ENCODE data around the gene KIF2B. TPM values are rescaled to one million over a fixed set of nuclear protein-coding genes. Genes with fewer than 3 reads are reported as not detected.

Gene KIF2B, protein sequence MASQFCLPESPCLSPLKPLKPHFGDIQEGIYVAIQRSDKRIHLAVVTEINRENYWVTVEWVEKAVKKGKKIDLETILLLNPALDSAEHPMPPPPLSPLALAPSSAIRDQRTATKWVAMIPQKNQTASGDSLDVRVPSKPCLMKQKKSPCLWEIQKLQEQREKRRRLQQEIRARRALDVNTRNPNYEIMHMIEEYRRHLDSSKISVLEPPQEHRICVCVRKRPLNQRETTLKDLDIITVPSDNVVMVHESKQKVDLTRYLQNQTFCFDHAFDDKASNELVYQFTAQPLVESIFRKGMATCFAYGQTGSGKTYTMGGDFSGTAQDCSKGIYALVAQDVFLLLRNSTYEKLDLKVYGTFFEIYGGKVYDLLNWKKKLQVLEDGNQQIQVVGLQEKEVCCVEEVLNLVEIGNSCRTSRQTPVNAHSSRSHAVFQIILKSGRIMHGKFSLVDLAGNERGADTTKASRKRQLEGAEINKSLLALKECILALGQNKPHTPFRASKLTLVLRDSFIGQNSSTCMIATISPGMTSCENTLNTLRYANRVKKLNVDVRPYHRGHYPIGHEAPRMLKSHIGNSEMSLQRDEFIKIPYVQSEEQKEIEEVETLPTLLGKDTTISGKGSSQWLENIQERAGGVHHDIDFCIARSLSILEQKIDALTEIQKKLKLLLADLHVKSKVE
- total RNA-seq (not detected), polyA plus RNA-seq (not detected)

DNA sequence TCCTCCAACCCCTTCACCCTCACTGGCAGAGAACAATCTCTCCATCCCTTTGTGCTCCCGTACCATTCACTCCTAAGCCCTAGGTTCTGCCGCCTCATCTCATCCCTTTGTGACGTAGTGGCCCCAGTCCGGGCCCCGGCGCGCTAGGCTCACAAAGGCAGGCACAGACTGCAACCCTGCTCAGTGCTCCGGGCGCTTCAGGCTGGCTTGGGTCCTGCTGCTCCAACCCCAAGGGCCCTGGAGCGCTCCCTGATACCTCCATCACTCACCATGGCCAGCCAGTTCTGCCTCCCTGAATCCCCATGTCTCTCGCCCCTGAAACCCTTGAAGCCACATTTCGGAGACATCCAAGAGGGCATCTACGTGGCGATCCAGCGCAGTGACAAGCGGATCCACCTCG lies at the start of gene KIF2B:
Gene KIF2B, plus strand, starts transcription at position 164 of the 400 bp plus-strand sequence. Its CDS starts 107 bp downstream, at position 271.
- no peaks in the 10 kb centered on the region for H3K36me3 ChIP-seq (ENCODE audit: control insufficient read depth, insufficient read depth, low read length)
- no peaks in the 10 kb centered on the region for H3K27me3 ChIP-seq (ENCODE audit: control insufficient read depth, insufficient read depth, low read length)
- Mint-ChIP-seq H3K27me3 (no peaks in the 10 kb centered on the region), H3K4me3 (no peak within 1 kb of the TSS), H3K4me1 (no peaks in the 10 kb centered on the region), H3K9me3 (peaks cover 0 to 13% (median 4%) of the 10 kb centered on the region in 7 donors), H3K27ac (no peak within 1 kb of the TSS), H3K36me3 (no peaks in the 10 kb centered on the region)
- DNase-seq (no peak), ATAC-seq (ENCODE audit: low read depth in 2 of 2) (no peak)
- no peak within 1 kb of the TSS for H3K27ac ChIP-seq (ENCODE audit: insufficient read depth, low read length, poor library complexity, severe bottlenecking)
- H3K4me1 ChIP-seq (ENCODE audit: control insufficient read depth, insufficient read depth, low read length, poor library complexity, severe bottlenecking): no peaks in the 10 kb centered on the region
- H3K9me3 ChIP-seq (ENCODE audit: control insufficient read depth in 2 of 2, low read length in 2 of 2): peaks cover 0 to 7% of the 10 kb centered on the region in 2 experiments
- no peak within 1 kb of the TSS for H3K4me3 ChIP-seq (ENCODE audit: low read depth, low read length)

DNA sequence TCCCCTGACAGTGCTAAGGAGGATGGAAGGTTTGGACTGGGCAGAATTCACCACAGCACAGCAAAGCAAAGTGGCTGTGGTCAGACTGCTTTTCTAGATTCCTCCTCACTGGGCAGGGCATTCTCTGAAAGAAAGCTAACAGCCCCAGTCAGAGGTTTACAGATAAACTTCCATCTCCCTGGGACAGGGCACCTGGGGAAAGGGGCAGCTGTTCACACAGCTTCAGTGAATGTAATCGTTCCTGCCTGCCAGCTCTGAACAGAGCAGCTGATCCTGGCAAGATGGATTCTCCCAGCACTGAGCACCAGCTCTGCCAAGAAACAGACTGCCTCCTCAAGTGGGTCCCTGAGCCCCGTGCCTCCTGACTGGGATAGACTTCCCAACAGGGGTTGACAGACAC lies 42.4 kb upstream of the KIF2B start:
- H3K9me3 ChIP-seq (ENCODE audit: control insufficient read depth in 2 of 2, low read length in 2 of 2): no peaks in the 10 kb centered on the region
- Mint-ChIP-seq H3K9me3 (peaks cover 0 to 16% (median 7%) of the 10 kb centered on the region in 7 donors), H3K4me1 (no peaks in the 10 kb centered on the region), H3K27ac (no peak overlapping the region), H3K36me3 (no peaks in the 10 kb centered on the region), H3K4me3 (no peak overlapping the region), H3K27me3 (no peaks in the 10 kb centered on the region)
- H3K36me3 ChIP-seq (ENCODE audit: control insufficient read depth, insufficient read depth, low read length): no peaks in the 10 kb centered on the region
- H3K27me3 ChIP-seq (ENCODE audit: control insufficient read depth, insufficient read depth, low read length): no peaks in the 10 kb centered on the region
- no peak for ATAC-seq (ENCODE audit: low read depth in 2 of 2)
- H3K4me3 ChIP-seq (ENCODE audit: low read depth, low read length): no peak overlapping the region
- no peak for DNase-seq
- H3K27ac ChIP-seq (ENCODE audit: insufficient read depth, low read length, poor library complexity, severe bottlenecking): no peak overlapping the region
- no peaks in the 10 kb centered on the region for H3K4me1 ChIP-seq (ENCODE audit: control insufficient read depth, insufficient read depth, low read length, poor library complexity, severe bottlenecking)

DNA sequence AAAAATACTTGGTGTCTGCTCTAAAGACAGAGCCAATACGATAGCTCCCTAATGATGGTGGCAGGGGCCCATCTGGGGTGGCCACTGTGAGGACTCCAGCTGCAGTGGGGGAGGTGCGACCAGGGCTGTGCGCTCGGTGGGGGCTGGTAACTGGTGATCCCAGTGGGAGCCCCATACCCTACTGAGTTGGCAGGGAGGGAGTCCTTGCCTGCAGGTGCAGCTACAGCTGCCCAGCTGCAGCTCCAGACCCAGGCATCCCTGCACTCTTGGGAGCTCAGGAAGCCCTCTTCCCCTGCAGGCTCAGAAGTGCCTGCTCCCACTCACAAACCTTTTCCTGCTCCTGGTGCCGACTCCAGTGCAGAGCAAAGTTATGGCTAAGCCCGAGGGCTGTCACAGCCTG lies 31.2 kb upstream of the KIF2B start:
- no peaks in the 10 kb centered on the region for H3K36me3 Mint-ChIP-seq
- H3K27ac Mint-ChIP-seq: no peak overlapping the region
- DNase-seq (no peak), ATAC-seq (ENCODE audit: low read depth in 2 of 2) (no peak)
- Histone ChIP-seq H3K4me3 (ENCODE audit: low read depth, low read length) (no peak overlapping the region), H3K9me3 (ENCODE audit: control insufficient read depth in 2 of 2, low read length in 2 of 2) (no peaks in the 10 kb centered on the region), H3K4me1 (ENCODE audit: control insufficient read depth, insufficient read depth, low read length, poor library complexity, severe bottlenecking) (no peaks in the 10 kb centered on the region), H3K36me3 (ENCODE audit: control insufficient read depth, insufficient read depth, low read length) (no peaks in the 10 kb centered on the region), H3K27me3 (ENCODE audit: control insufficient read depth, insufficient read depth, low read length) (no peaks in the 10 kb centered on the region), H3K27ac (ENCODE audit: insufficient read depth, low read length, poor library complexity, severe bottlenecking) (no peak overlapping the region)
- H3K27me3 Mint-ChIP-seq: no peaks in the 10 kb centered on the region
- no peaks in the 10 kb centered on the region for H3K4me1 Mint-ChIP-seq
- H3K4me3 Mint-ChIP-seq: no peak overlapping the region
- H3K9me3 Mint-ChIP-seq: peaks cover 0 to 7% (median 0%) of the 10 kb centered on the region in 7 donors

DNA sequence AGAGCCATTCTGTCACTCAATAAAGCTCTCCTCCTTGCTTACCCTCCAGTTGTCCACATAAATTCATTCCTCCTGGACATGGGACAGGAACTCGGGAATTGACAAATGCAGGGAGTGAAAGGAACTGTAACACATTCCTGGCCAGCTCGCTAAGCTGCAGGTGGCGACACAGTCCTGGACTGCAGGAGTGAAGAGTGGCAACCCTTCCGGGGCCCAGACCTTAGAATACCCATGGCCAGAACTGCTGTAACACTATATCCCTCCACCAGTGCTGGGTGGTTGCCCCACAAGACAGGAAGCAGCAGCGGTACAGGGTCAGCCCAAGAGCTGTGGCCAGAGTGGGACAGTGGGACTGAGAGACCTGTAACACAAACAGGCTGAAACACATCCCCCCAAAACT lies 30.3 kb upstream of the KIF2B start:
- H3K36me3 ChIP-seq (ENCODE audit: control insufficient read depth, insufficient read depth, low read length): no peaks in the 10 kb centered on the region
- no peak overlapping the region for H3K27ac ChIP-seq (ENCODE audit: insufficient read depth, low read length, poor library complexity, severe bottlenecking)
- H3K4me3 ChIP-seq (ENCODE audit: low read depth, low read length): no peak overlapping the region
- ATAC-seq (ENCODE audit: low read depth in 2 of 2) (no peak), DNase-seq (no peak)
- H3K4me1 ChIP-seq (ENCODE audit: control insufficient read depth, insufficient read depth, low read length, poor library complexity, severe bottlenecking): no peaks in the 10 kb centered on the region
- H3K9me3 ChIP-seq (ENCODE audit: control insufficient read depth in 2 of 2, low read length in 2 of 2): no peaks in the 10 kb centered on the region
- no peaks in the 10 kb centered on the region for H3K27me3 ChIP-seq (ENCODE audit: control insufficient read depth, insufficient read depth, low read length)
- H3K27ac Mint-ChIP-seq: no peak overlapping the region
- no peaks in the 10 kb centered on the region for H3K36me3 Mint-ChIP-seq
- peaks cover 0 to 7% (median 1%) of the 10 kb centered on the region in 7 donors for H3K9me3 Mint-ChIP-seq
- no peaks in the 10 kb centered on the region for H3K4me1 Mint-ChIP-seq
- H3K27me3 Mint-ChIP-seq: no peaks in the 10 kb centered on the region
- no peak overlapping the region for H3K4me3 Mint-ChIP-seq

DNA sequence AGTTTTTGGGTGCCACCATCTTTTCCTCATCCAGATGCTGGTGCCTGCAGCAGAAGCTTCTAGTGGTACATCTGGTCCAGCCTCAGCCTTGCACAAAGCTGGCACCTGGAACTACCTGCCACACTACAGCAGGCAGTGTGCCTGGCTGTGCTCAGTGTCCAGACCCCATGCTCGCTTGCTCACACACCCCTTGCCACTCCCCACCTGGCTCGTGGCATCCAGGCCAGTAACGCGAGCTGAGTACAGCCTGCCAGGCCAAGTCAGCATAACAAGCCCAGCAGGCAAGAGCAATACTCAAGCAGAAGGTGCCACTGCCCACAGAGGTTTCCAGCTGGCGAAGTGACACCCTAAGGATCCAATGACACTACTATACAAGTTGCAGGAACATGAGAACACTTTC lies 29.7 kb upstream of the KIF2B start:
- Mint-ChIP-seq H3K27me3 (no peaks in the 10 kb centered on the region), H3K27ac (no peak overlapping the region), H3K9me3 (peaks cover 0 to 7% (median 1%) of the 10 kb centered on the region in 7 donors), H3K36me3 (no peaks in the 10 kb centered on the region), H3K4me1 (no peaks in the 10 kb centered on the region), H3K4me3 (no peak overlapping the region)
- Histone ChIP-seq H3K36me3 (ENCODE audit: control insufficient read depth, insufficient read depth, low read length) (no peaks in the 10 kb centered on the region), H3K27me3 (ENCODE audit: control insufficient read depth, insufficient read depth, low read length) (no peaks in the 10 kb centered on the region), H3K27ac (ENCODE audit: insufficient read depth, low read length, poor library complexity, severe bottlenecking) (no peak overlapping the region), H3K4me3 (ENCODE audit: low read depth, low read length) (no peak overlapping the region), H3K4me1 (ENCODE audit: control insufficient read depth, insufficient read depth, low read length, poor library complexity, severe bottlenecking) (no peaks in the 10 kb centered on the region), H3K9me3 (ENCODE audit: control insufficient read depth in 2 of 2, low read length in 2 of 2) (no peaks in the 10 kb centered on the region)
- DNase-seq (no peak), ATAC-seq (ENCODE audit: low read depth in 2 of 2) (no peak)

DNA sequence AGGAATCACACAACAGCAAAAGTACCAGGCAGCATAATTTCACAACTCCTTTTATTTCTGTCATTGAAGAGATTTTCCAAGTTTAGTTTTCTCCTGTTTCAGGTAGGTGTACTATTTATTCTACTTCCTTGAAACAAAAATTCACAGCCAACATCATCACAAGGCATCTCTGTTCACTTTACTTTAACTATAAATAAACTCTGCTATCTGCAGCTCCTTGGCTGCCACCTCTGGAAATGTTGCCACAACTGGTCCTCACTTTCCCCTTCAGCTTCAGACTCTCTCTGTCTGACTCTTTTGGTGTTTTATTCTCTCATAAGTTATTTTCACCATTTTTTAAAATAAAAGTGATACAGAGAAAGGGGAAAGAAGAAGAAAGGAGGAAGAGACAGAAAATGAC lies 27.9 kb upstream of the KIF2B start:
- Mint-ChIP-seq H3K27ac (no peak overlapping the region), H3K27me3 (no peaks in the 10 kb centered on the region), H3K36me3 (no peaks in the 10 kb centered on the region), H3K9me3 (peaks cover 0 to 7% (median 2%) of the 10 kb centered on the region in 7 donors), H3K4me1 (no peaks in the 10 kb centered on the region), H3K4me3 (no peak overlapping the region)
- Histone ChIP-seq H3K4me1 (ENCODE audit: control insufficient read depth, insufficient read depth, low read length, poor library complexity, severe bottlenecking) (no peaks in the 10 kb centered on the region), H3K4me3 (ENCODE audit: low read depth, low read length) (no peak overlapping the region), H3K9me3 (ENCODE audit: control insufficient read depth in 2 of 2, low read length in 2 of 2) (no peaks in the 10 kb centered on the region), H3K27ac (ENCODE audit: insufficient read depth, low read length, poor library complexity, severe bottlenecking) (no peak overlapping the region), H3K27me3 (ENCODE audit: control insufficient read depth, insufficient read depth, low read length) (no peaks in the 10 kb centered on the region), H3K36me3 (ENCODE audit: control insufficient read depth, insufficient read depth, low read length) (no peaks in the 10 kb centered on the region)
- ATAC-seq (ENCODE audit: low read depth in 2 of 2) (no peak), DNase-seq (no peak)

DNA sequence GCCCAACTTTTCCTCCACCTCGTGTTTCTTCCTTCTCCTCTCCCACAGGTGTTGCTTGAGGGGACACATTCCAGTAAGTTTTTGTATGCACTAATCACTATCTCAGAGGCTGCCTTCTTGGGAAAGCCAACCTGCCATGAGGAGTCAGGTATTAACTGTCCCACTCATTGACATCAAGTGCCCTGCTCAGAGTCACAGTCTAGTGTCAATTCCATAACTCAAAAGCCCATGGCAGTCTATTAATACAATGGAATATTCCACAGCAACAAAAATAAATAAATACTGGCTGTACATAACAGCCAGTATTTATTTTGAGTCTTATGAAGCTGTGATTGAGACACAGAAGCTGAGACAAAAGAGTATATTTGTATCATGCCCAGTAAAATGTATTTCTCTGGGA lies 26.1 kb upstream of the KIF2B start:
- H3K9me3 ChIP-seq (ENCODE audit: control insufficient read depth in 2 of 2, low read length in 2 of 2): no peaks in the 10 kb centered on the region
- no peak for ATAC-seq (ENCODE audit: low read depth in 2 of 2)
- no peaks in the 10 kb centered on the region for H3K27me3 ChIP-seq (ENCODE audit: control insufficient read depth, insufficient read depth, low read length)
- no peak overlapping the region for H3K27ac ChIP-seq (ENCODE audit: insufficient read depth, low read length, poor library complexity, severe bottlenecking)
- Mint-ChIP-seq H3K36me3 (no peaks in the 10 kb centered on the region), H3K9me3 (peaks cover 0 to 5% (median 3%) of the 10 kb centered on the region in 7 donors), H3K27me3 (no peaks in the 10 kb centered on the region), H3K4me3 (no peak overlapping the region), H3K4me1 (no peaks in the 10 kb centered on the region), H3K27ac (no peak overlapping the region)
- DNase-seq: no peak
- no peaks in the 10 kb centered on the region for H3K36me3 ChIP-seq (ENCODE audit: control insufficient read depth, insufficient read depth, low read length)
- H3K4me1 ChIP-seq (ENCODE audit: control insufficient read depth, insufficient read depth, low read length, poor library complexity, severe bottlenecking): no peaks in the 10 kb centered on the region
- H3K4me3 ChIP-seq (ENCODE audit: low read depth, low read length): no peak overlapping the region

Measured in CD4-positive, CD25-positive, alpha-beta regulatory T cell (primary cell).